Measurements from ENCODE around the gene RBM20.

GRCh38 chr10:110699859-110700468, 55.8 kb downstream of the RBM20 start:
- TF ChIP-seq CTCF (optimal IDR thresholded peaks at IDR 0.05 in 1 of 3, IDR thresholded peaks at IDR 0.05 in 1 of 3, conservative IDR thresholded peaks at IDR 0.05 in 1 of 3; ENCODE audit: extremely low read depth in 1 of 3, insufficient read depth in 2 of 3, low read length in 3 of 3), result no peak
- TF ChIP-seq EZH2 (IDR thresholded peaks at IDR 0.05; ENCODE audit: low read length), result no peak

Measured in keratinocyte (primary cell).